Activated naive CD8-positive, alpha-beta T cell treated with anti-CD3 and anti-CD28 coated beads, Interleukin-2, amount 10 ng/mL, durations not matched to agents 7 days and 5 days (primary cell): ENCODE data around the gene SMAD6. TPM values are rescaled to one million over a fixed set of nuclear protein-coding genes. Genes with fewer than 3 reads are reported as not detected.

Source experiments
- ATAC-seq: fragments of 150-1000 bp; cut with Tn5 transposase; one replicate; pipeline ENCODE4 v1.10.0; 2021; ENCODE audit warnings: low read depth, moderate library complexity
- POLR2A ChIA-PET: fragments of 350-600 bp; sonication (Branson Sonifier 250); formaldehyde crosslinking; loops from one replicate; lab custom pipeline; 2021; ENCODE audit warnings: antibody characterized with exemption; lab: Charles Lee
- DNase-seq: peaks from one replicate; pipeline ENCODE4 v3.0.0; 2021
- H3K27ac Mint-ChIP-seq: one replicate; pipeline ENCODE4 v1.8.0; 2022; ENCODE audit warnings: mild to moderate bottlenecking, mixed read lengths
- H3K27me3 Mint-ChIP-seq: one replicate; pipeline ENCODE4 v1.8.0; 2022; ENCODE audit warnings: mild to moderate bottlenecking, moderate library complexity, mixed read lengths
- H3K36me3 Mint-ChIP-seq: one replicate; pipeline ENCODE4 v1.8.0; 2021; ENCODE audit warnings: mild to moderate bottlenecking, mixed read lengths
- H3K4me1 Mint-ChIP-seq: one replicate; pipeline ENCODE4 v1.8.0; 2021; ENCODE audit warnings: mixed read lengths
- H3K4me3 Mint-ChIP-seq: one replicate; pipeline ENCODE4 v1.8.0; 2022; ENCODE audit warnings: mild to moderate bottlenecking, moderate library complexity, mixed read lengths
- H3K9me3 Mint-ChIP-seq: one replicate; pipeline ENCODE4 v1.8.0; 2021; ENCODE audit warnings: mixed read lengths
- total RNA-seq, 2 experiments: library from RNA; stranded (reverse); gene quantifications; one replicate each; pipeline ENCODE4 v1.2.3, GENCODE V29; 2021

The SMAD6 gene
- total RNA-seq, 2 experiments from 2014 or later: 0.91 to 0.94 TPM

DNA sequence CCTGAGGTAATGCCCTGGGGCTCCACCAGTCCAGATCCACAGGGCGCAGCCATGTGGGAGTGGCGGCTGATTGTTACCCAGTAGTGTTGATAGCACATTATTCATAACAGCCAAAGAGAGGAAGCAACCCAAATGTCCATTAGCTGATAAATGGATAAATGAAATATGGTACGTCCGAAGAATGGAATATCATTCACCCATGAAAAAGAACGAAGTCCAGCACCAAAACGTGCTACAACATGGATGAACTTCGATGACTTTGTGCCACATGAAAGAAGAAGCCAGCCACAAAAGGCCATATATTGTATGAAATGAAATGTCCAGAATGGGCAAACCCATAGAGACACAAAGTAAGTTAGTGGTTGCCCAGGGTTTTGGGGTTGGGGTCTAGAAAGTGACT lies 6.4 kb downstream of the SMAD6 start:
- no peak for DNase-seq
- POLR2A ChIA-PET: no interaction called here
- Mint-ChIP-seq H3K9me3 (no peaks in the 10 kb centered on the region), H3K27ac (no peak overlapping the region), H3K36me3 (no peaks in the 10 kb centered on the region), H3K4me1 (peaks cover 6% of the 10 kb centered on the region), H3K27me3 (peaks cover 16% of the 10 kb centered on the region), H3K4me3 (no peak overlapping the region)
- no peak for ATAC-seq

DNA sequence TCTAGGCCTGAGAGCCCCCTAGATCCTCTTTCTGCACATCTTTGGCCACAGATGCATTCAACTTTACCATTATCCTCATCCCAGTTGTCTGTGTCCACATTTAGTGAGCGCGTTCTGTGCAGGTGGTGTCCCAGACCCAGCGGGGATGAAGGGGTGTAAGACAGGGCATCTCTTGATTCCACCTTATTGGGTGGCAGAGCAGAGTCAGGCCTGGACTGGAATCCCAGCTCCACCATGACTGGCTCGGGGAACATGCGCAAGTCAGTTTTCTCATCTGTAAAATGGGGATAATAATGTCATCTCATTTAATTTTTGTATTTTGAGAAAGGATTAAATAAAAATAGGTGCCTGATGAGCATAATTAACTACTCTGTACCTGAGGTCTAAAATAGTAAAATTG lies 7.8 kb downstream of the SMAD6 start:
- H3K4me1 Mint-ChIP-seq: peaks cover 1% of the 10 kb centered on the region
- no peak for ATAC-seq
- no peak for DNase-seq
- H3K27me3 Mint-ChIP-seq: peaks cover 7% of the 10 kb centered on the region
- no peak overlapping the region for H3K4me3 Mint-ChIP-seq
- no peaks in the 10 kb centered on the region for H3K9me3 Mint-ChIP-seq
- POLR2A ChIA-PET: no interaction called here
- H3K27ac Mint-ChIP-seq: no peak overlapping the region
- no peaks in the 10 kb centered on the region for H3K36me3 Mint-ChIP-seq

- no peak overlapping the region for H3K4me3 Mint-ChIP-seq
- H3K9me3 Mint-ChIP-seq: no peaks in the 10 kb centered on the region
- POLR2A ChIA-PET: no interaction called here
- no peaks in the 10 kb centered on the region for H3K36me3 Mint-ChIP-seq
- ATAC-seq: no peak
- DNase-seq: no peak
- H3K4me1 Mint-ChIP-seq: peaks cover 3% of the 10 kb centered on the region
- peaks cover 3% of the 10 kb centered on the region for H3K27me3 Mint-ChIP-seq
- no peak overlapping the region for H3K27ac Mint-ChIP-seq
Measured at GRCh38 chr15:66711260-66711659, 9.2 kb downstream of the SMAD6 start.

- H3K4me3 Mint-ChIP-seq: no peak overlapping the region
- H3K27me3 Mint-ChIP-seq: peaks cover 3% of the 10 kb centered on the region
- POLR2A ChIA-PET: no interaction called here
- H3K36me3 Mint-ChIP-seq: no peaks in the 10 kb centered on the region
- H3K9me3 Mint-ChIP-seq: no peaks in the 10 kb centered on the region
- no peak for ATAC-seq
- no peak overlapping the region for H3K27ac Mint-ChIP-seq
- no peak for DNase-seq
- H3K4me1 Mint-ChIP-seq: peaks cover 3% of the 10 kb centered on the region
Measured at GRCh38 chr15:66711862-66712261, 9.8 kb downstream of the SMAD6 start.

DNA sequence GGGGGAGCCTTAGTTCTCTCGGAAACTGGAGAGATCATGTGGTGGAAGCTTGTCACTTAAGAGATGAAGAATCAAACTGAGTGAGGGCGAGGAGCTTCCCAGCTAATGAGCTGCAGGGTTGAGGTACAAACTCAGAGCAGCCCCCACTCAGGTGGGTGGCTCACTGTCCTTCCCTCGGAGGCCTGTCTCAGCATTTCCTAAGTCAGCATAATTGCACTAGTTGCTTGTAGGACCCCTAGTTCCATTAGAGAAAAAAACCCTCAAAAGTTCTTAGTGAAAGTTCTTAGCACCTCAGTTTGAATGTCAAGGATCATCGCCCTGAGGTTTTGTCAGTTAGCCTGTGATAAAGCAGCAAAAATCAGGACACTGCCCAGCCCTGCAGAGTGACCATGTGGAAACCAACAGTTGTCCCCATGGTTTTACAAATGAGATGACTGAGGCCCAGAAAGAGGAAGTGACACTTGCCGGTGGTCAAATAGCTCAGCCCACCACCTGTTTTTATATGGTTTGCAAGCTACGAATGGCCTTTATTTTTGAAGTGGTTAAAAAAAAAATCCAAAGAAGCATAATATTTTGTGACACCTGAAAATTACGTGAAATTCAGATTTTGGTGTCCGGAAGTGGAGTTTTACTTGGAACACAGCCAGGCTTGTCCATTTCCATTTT lies 11.9 kb downstream of the SMAD6 start:
- no peak for DNase-seq
- Mint-ChIP-seq H3K36me3 (no peaks in the 10 kb centered on the region), H3K4me1 (peaks cover 3% of the 10 kb centered on the region), H3K27me3 (peaks cover 3% of the 10 kb centered on the region), H3K4me3 (no peak overlapping the region), H3K27ac (no peak overlapping the region), H3K9me3 (no peaks in the 10 kb centered on the region)
- POLR2A ChIA-PET: interaction anchor here (1.2 kb wide), 1 partner anchor 13 kb away, joined by 3 read pairs; no protein-coding TSS in a partner anchor
- ATAC-seq: no peak

DNA sequence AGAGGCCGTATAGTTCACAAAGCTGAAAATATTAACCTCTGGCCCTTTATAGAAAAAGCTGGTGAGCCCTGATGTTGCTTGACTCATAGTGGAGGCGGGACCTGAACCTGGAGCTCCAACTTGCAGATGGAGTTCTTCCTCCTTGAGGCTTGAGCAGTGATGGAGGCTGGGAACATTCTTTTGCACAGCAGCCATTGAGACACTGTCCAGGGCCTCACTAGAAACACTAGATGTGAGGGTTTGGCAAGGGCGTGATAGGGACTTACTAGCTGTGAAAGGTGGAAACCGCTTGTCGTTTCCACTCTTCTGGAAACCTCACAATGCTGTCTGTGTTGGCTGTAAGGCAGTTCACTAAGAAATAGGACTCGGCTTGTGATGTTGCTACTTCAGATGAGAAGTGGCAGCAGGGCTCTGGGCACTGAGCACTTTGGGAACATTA lies 12.5 kb downstream of the SMAD6 start:
- no peak for DNase-seq
- Mint-ChIP-seq H3K36me3 (no peaks in the 10 kb centered on the region), H3K9me3 (no peaks in the 10 kb centered on the region), H3K4me3 (no peak overlapping the region), H3K27me3 (peaks cover 3% of the 10 kb centered on the region), H3K27ac (no peak overlapping the region), H3K4me1 (peaks cover 4% of the 10 kb centered on the region)
- POLR2A ChIA-PET: interaction anchor here (0.6 to 1.2 kb wide), 2 partner anchors 14 to 301 kb away, joined by 3 to 4 read pairs; no protein-coding TSS in a partner anchor
- no peak for ATAC-seq

DNA sequence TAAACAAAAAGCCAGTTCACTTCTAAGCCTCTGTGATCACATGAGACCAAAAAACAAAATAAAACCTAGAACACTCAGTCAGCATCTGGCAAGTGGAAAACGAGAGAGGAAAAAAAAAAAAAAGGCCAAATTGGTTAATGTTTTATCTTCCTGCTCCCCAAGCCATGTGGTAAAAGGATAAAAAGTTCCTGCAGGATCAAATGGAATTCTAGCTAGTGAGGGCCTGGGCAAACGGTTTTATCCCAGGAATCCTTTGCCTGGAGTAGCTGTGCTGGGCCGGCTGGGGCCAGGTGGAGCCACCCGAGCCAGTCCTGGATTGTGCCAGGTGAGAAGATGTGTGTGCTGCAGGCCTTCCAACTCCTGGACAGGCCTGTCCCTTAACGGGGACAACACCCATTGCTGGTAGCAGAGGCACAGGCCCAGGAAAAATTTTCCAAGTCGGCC lies 13.2 kb downstream of the SMAD6 start:
- peaks cover 11% of the 10 kb centered on the region for H3K4me1 Mint-ChIP-seq

DNA sequence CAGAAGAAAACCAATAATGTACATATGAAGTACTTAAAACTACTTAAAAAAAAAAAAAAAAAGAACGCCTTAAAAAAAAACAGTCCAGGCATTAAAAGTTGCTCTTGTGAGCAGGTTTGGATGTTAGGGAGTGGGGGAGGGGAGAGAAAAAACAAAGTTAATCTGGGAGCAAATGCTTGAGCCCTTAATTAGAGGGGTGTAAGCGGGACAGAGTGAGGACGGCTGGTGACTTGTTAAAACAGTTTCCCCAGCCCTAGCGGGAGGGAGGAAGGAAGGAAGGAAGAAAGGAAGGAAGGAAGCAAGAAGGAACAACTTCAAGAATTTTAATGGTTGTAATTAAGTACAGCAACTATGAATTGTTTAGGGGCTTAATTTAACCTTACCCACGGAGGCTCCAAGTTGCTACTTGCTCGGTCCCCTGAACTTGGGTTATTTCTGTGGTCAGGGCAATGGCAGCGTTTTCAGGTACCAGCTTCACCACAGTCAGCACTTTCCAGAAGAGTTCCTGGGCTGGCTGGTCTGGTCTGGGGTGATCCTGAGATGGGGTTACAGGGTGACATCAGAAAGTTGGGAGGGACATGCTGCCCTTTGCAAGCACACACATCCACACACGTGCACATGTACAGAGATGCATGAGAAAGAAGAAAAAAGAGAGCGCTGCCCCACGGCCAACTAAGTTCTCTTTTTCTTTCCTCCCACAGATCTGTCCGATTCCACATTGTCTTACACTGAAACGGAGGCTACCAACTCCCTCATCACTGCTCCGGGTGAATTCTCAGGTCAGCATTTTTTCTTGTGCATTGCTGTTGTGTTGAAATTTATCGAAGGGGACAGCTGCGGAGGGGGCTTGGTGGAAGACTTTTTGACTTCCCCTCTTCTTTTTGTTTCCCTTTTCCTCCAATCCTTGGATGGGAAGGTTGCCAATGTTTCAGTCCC lies 14.0 kb downstream of the SMAD6 start:
- Mint-ChIP-seq H3K36me3 (no peaks in the 10 kb centered on the region), H3K27me3 (peaks cover 3% of the 10 kb centered on the region), H3K4me1 (peaks cover 19% of the 10 kb centered on the region), H3K4me3 (no peak overlapping the region), H3K9me3 (no peaks in the 10 kb centered on the region), H3K27ac (no peak overlapping the region)
- DNase-seq: no peak
- ATAC-seq: no peak
- POLR2A ChIA-PET: no interaction called here

More for the DNA sequence above, 13.2 kb downstream of the SMAD6 start:
- H3K27ac Mint-ChIP-seq: no peak overlapping the region
- H3K4me3 Mint-ChIP-seq: no peak overlapping the region
- DNase-seq (no peak), ATAC-seq (no peak)
- H3K27me3 Mint-ChIP-seq: peaks cover 3% of the 10 kb centered on the region
- no peaks in the 10 kb centered on the region for H3K36me3 Mint-ChIP-seq
- H3K9me3 Mint-ChIP-seq: no peaks in the 10 kb centered on the region
- POLR2A ChIA-PET: no interaction called here

GRCh38 chr15:66716656-66717020 lies 14.6 kb downstream of the SMAD6 start:
- Mint-ChIP-seq H3K4me1 (peaks cover 24% of the 10 kb centered on the region), H3K27ac (no peak overlapping the region), H3K4me3 (no peak overlapping the region), H3K27me3 (peaks cover 3% of the 10 kb centered on the region), H3K9me3 (no peaks in the 10 kb centered on the region), H3K36me3 (no peaks in the 10 kb centered on the region)
- POLR2A ChIA-PET: no interaction called here
- DNase-seq: no peak
- ATAC-seq: no peak

- H3K4me1 Mint-ChIP-seq: peaks cover 28% of the 10 kb centered on the region
- DNase-seq (no peak), ATAC-seq (no peak)
- H3K4me3 Mint-ChIP-seq: no peak overlapping the region
- peaks cover 3% of the 10 kb centered on the region for H3K27me3 Mint-ChIP-seq
- POLR2A ChIA-PET: interaction anchor here (3.7 kb wide), 1 partner anchor 16 kb away, joined by 42 read pairs; the partner anchor contains the start of gene SMAD6
- no peaks in the 10 kb centered on the region for H3K9me3 Mint-ChIP-seq
- no peaks in the 10 kb centered on the region for H3K36me3 Mint-ChIP-seq
- H3K27ac Mint-ChIP-seq: no peak overlapping the region
Measured at GRCh38 chr15:66718220-66718988, 16.4 kb downstream of the SMAD6 start.

- H3K27ac Mint-ChIP-seq: peak overlapping the region; percentile 74
- ATAC-seq (no peak), DNase-seq (no peak)
- H3K36me3 Mint-ChIP-seq: no peaks in the 10 kb centered on the region
- peak overlapping the region; percentile 41 for H3K4me3 Mint-ChIP-seq
- no peaks in the 10 kb centered on the region for H3K9me3 Mint-ChIP-seq
- POLR2A ChIA-PET: interaction anchor here (0.9 to 3.7 kb wide), 5 partner anchors 17 to 192 kb away, joined by 3 to 42 read pairs (median 4); partner anchors contain the start of gene SMAD6
- H3K27me3 Mint-ChIP-seq: peaks cover 3% of the 10 kb centered on the region
- H3K4me1 Mint-ChIP-seq: peaks cover 27% of the 10 kb centered on the region
Measured at GRCh38 chr15:66719471-66719870, 17.4 kb downstream of the SMAD6 start.

DNA sequence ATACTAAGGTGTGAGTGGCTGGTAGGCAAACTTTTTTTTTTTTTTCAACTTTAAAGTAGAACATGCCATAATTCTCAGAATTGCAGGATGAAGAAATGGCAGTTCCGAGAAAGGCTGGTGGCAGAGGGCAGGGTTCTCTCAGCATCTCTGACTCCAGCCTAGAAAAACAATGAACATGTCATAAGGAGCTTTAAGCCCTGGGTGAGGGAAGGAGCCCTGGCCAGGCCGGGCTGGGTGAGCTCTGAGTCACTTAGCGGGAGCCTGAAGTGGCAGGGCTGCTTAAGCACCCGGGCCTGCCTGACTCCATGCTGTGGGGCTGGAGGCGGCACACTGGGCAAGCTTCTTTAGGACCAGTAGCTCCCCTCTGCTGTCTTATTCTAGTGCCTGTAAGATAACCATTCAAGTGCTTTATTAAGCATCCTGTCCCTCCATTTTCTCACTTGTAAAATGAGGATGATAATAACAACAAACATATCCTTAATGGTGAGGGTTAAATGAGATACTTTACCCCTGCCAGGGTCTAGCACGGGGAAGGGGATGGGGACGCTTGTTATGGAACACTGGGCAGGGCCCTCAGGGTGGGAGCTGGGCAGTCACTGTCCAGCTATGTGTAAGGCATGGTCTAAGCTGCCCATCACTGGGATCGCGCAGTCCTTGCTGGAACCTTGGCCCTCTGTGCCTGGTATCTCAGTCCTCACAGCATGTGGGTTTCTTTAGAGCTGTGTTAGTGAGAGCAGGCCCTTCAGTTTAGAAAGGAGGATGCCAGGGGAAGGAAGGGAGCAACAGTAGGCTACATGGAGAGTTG lies 18.4 kb downstream of the SMAD6 start:
- H3K27ac Mint-ChIP-seq: peak overlapping the region; percentile 74
- peak; percentile 92 for ATAC-seq

More for the DNA sequence above, 18.4 kb downstream of the SMAD6 start:
- H3K4me3 Mint-ChIP-seq: peak overlapping the region; percentile 41
- H3K9me3 Mint-ChIP-seq: no peaks in the 10 kb centered on the region
- peak; percentile 56 for DNase-seq
- H3K27me3 Mint-ChIP-seq: no peaks in the 10 kb centered on the region
- H3K36me3 Mint-ChIP-seq: no peaks in the 10 kb centered on the region
- POLR2A ChIA-PET: interaction anchor here (0.9 to 3.7 kb wide), 6 partner anchors 18 to 193 kb away, joined by 3 to 42 read pairs (median 4); partner anchors contain the start of gene SMAD6
- peaks cover 26% of the 10 kb centered on the region for H3K4me1 Mint-ChIP-seq
